H54 (cell line): ENCODE data around the gene EPS15.

ENCODE experiments used
- DNase-seq: peaks from one replicate; pipeline ENCODE4 v3.0.0; 2011; ENCODE audit warnings: low spot score, mixed read lengths; ENCODE audit not compliant: insufficient read length
- FAIRE-seq: peaks from 3 replicates; lab custom pipeline; 2011; peaks lifted over from hg19 to GRCh38; lab: Jason Lieb, UNC
- POLR2A ChIP-seq: IDR thresholded peaks from 2 replicates; pipeline ENCODE4 v1.6.1; 2011; ENCODE audit warnings: low read depth, mild to moderate bottlenecking, low read length

Gene EPS15

DNA sequence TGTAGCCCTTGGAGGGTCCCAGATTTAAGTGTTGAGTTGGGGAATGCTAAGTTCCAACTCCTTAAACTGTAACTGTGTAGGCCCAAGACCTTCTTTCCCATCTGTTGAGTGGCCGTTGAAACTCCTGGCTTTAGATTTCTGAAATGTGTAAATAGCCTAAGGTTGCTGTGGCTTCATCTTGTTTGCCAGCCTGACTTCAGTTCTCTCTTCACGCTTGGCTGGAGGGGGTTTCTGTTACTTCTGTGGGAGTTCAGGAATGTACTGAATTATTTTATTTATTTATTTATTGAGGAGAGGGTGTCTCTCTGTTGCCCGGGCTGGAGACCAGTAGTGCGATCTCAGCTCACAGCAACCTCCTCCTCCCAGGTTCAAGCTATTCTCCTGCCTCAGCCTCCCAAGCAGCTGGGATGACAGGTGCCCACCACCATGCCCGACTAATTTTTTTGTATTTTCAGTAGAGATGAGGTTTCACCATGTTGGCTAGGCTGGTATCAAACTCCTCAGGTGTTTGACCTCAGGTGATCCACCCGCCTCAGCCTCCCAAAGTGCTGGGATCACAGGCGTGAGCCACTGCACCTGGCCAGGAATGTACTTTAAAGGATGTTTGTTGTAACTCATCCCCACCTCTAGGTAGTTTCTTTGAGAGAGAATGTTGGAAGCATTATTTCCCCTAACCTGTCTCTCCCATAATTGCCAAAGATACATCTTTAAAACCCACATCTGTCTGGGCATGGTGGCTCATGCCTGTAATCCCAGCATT, 194.6 kb downstream of the EPS15 start:
- DNase-seq (no peak), FAIRE-seq (no peak)
- no peak for TF ChIP-seq POLR2A

DNA sequence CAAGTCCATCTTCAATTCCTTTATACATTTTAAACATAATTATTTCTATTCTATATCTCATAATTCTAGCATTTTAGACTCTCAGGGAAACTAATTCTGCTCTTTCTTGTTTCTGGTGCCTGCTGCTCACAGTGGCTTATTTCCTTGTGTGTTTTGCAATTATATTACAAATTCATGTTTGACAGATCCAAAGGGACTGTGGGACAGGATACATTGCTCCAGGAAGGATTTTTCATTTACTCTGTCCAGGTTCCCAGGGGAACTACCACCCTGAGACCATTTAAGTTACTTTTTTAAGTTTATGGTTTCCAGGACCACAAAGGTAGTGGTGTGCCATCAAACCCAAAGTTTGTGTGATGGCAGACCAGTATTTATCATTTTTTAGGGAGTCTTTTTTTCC, 195.3 kb downstream of the EPS15 start:
- no peak for FAIRE-seq

GRCh38 chr1:51322417-51323101, 196.5 kb downstream of the EPS15 start:
- FAIRE-seq = no peak

More for the DNA sequence above, 195.3 kb downstream of the EPS15 start:
- DNase-seq = no peak
- no peak for TF ChIP-seq POLR2A

GRCh38 chr1:51321924-51322280, 197.2 kb downstream of the EPS15 start:
- no peak for FAIRE-seq
- no peak for TF ChIP-seq POLR2A
- no peak for DNase-seq

More at GRCh38 chr1:51322417-51323101, 196.5 kb downstream of the EPS15 start:
- DNase-seq = no peak
- TF ChIP-seq POLR2A = no peak

- TF ChIP-seq POLR2A = no peak
These were observed 197.8 kb downstream of the EPS15 start for GRCh38 chr1:51320967-51321923.

DNA sequence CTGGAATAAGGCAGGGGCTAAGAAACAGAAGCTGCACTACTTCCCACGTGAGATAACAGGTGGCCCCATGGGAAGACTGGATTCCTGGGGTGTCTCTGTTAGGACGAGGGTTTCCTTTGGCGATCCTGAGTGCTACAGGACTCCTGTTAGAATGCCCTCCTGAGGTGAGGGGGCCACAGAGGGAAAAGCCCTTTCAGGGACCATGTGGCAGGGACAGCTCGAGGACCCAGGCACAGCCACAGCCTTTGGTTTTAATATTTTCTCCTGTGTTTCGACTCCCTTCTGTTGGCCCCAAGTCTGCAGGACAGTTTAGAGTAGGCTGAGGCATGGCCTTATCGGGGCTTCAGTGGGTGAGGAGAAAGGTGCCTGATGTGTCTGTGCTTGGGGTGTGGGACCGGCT, 201.3 kb downstream of the EPS15 start:
- FAIRE-seq (no peak), DNase-seq (no peak)
- TF ChIP-seq POLR2A = no peak

More at GRCh38 chr1:51320967-51321923, 197.8 kb downstream of the EPS15 start:
- FAIRE-seq (no peak), DNase-seq (no peak)

DNA sequence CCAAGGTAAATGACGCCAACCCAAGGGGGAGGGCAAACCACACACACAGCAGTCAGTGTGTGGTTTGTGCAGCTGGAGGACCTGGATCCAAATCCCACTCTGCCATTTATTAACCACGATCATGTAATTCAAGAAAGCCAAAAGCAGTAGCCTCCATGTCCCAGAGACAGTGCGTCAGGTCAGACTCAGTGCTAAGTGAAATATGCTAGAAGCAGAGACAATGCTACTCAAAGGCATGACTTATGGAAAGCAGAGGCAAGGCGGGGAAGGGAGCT, 202.3 kb downstream of the EPS15 start:
- no peak for FAIRE-seq
- no peak for DNase-seq

GRCh38 chr1:51316113-51316845, 202.8 kb downstream of the EPS15 start:
- DNase-seq (no peak), FAIRE-seq (no peak)
- no peak for TF ChIP-seq POLR2A

More for the DNA sequence above, 202.3 kb downstream of the EPS15 start:
- no peak for TF ChIP-seq POLR2A

DNA sequence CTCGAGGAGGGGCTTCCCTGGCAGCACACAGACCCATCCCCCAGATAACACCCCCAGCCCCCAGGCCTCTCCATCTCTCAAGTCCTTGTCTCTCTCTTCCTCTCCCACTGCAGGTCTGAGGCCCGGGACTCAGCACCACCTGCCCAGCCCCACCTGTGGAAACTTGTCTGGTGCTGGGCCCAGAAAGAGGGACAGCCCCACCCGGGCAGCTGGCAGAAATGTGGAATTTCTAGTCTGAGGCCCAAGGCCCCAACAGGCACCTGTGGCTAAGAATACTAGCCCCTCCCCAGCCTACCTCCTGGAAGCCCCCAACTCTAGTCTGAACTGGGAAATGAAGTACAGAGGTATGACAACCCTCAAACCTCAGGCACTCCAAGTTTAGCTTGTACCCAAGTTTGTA, 204.1 kb downstream of the EPS15 start:
- DNase-seq = no peak
- no peak for FAIRE-seq

GRCh38 chr1:51313961-51314777, 204.9 kb downstream of the EPS15 start:
- no peak for TF ChIP-seq POLR2A
- no peak for DNase-seq
- no peak for FAIRE-seq

More for the DNA sequence above, 204.1 kb downstream of the EPS15 start:
- no peak for TF ChIP-seq POLR2A

- DNase-seq = no peak
- no peak for TF ChIP-seq POLR2A
- FAIRE-seq = no peak
These were observed 205.7 kb downstream of the EPS15 start for GRCh38 chr1:51313268-51313852.

- FAIRE-seq = no peak
- DNase-seq = no peak
- no peak for TF ChIP-seq POLR2A
These were observed 206.3 kb downstream of the EPS15 start for GRCh38 chr1:51312718-51313117.
